IPS-20b (cell line): ENCODE measurements around the gene KLHL29.

Experiments used
- H3K27ac ChIP-seq: one replicate; pipeline ENCODE4 v1.5.1; 2013; ENCODE audit warnings: low read length
- H3K27me3 ChIP-seq: 2 replicates; pipeline ENCODE4 v1.6.1; 2013; ENCODE audit warnings: mild to moderate bottlenecking, low read length, inconsistent platforms; ENCODE audit not compliant: insufficient read depth
- H3K36me3 ChIP-seq: 2 replicates; pipeline ENCODE4 v1.6.1; 2013; ENCODE audit warnings: low read depth, mild to moderate bottlenecking, inconsistent platforms, low read length, moderate library complexity; ENCODE audit not compliant: insufficient read depth
- H3K4me1 ChIP-seq: 2 replicates; pipeline ENCODE4 v1.6.1; 2013; ENCODE audit warnings: mild to moderate bottlenecking, control low read depth, inconsistent platforms, low read length, moderate library complexity; ENCODE audit not compliant: insufficient read depth
- H3K4me3 ChIP-seq: 2 replicates; pipeline ENCODE4 v1.5.1; 2013; ENCODE audit warnings: mild to moderate bottlenecking, low read length, inconsistent platforms
- H3K9ac ChIP-seq: 2 replicates; pipeline ENCODE4 v1.6.1; 2013; ENCODE audit warnings: low read depth, mild to moderate bottlenecking, inconsistent platforms, low read length, moderate library complexity
- H3K9me3 ChIP-seq: 2 replicates; pipeline ENCODE4 v1.6.1; 2013; ENCODE audit warnings: mild to moderate bottlenecking, low read depth, low read length, inconsistent platforms; ENCODE audit not compliant: insufficient read depth

Gene KLHL29

DNA sequence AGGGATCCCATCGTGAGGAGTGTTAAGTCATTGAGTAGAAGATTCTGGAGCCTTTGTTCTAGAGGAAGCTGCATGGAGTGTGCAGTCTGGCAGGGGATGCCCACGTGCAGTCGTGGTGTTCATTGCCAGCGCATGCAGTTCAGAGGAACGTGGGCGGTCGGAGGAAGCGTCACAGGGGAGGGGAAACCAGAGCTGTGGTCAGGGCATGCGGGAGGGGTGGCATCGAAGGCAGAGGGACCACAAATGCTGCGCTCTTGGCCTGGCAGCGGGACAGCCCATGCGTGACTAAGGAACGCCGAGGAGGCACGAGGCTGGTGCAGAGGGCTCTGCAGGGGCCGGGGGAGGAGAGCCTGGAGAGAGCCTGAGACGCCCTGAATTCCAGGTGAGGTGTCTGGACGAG, 141.1 kb downstream of the KLHL29 start:
- no peak overlapping the region for H3K9ac ChIP-seq
- no peak overlapping the region for H3K4me3 ChIP-seq
- no peak overlapping the region for H3K27ac ChIP-seq
- no peaks in the 10 kb centered on the region for H3K9me3 ChIP-seq
- H3K27me3 ChIP-seq: no peaks in the 10 kb centered on the region
- H3K36me3 ChIP-seq: no peaks in the 10 kb centered on the region
- peaks cover 6% of the 10 kb centered on the region; the same call in 1 of the 2 replicates for H3K4me1 ChIP-seq

DNA sequence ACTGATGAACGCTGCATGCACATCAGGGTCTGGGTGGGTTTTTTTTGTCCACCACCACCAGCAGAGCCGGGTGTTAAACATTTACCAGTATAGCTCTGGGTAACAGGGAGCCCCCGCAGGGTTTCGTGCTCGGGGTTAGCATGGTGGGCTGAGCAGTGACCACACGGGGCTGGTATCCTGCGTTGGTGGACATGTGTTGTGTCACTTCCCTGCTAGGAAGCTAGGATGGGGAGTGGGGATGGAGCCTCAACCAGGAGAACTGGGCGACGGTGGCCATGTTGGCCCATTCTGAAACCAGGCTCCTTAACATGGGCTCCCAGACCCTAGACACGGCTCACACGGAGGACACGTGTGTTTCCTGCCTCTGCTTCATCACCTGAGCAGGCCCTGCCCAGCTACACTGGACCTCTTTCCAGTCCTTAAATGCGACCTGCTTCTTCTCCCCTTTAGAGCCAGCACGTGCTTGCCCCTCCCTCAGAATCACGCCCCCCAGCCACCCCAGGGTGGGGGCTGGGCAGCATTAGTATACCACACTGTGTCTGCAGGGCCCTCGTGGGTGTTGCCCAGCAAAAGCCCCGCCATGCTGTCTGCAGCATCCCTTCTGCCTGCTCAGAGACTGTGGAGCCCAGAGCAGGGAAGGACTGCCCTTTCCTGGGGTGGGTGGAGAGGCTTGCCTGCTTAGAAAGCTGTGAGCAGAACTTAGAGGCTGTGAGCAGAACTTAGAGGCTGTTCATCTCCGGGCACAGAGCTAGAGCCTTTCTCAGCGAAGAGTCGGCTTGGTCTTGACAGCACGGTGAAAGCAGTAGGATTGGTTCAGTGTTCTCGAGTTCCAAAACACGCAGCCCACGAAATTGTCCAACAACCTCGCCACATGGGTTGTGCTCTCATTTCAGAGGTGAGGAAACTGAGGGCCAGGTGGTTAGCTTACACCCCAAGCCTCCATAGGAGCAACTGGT, 142.1 kb downstream of the KLHL29 start:
- peaks cover 6% of the 10 kb centered on the region; the same call in 1 of the 2 replicates for H3K4me1 ChIP-seq

DNA sequence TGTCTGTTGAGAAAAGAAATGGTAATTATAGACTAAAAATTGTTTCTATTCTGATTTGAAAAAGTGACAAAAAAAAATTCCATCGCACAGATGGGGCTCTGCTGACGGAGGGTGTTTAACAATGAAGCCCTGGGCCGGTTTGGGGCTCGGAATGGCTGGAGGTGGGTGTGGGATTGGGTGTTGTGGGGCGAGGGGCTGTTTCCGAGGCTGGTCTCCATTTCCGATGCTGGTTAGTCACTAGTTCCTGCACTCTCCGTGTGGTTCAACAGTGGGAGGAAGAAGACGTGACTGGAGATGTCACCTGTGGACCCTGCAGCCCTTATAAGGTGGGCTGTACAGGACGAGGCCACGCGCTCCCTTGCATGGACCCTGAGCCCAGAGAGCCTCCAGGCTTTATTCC, 143.2 kb downstream of the KLHL29 start:
- no peak overlapping the region for H3K27ac ChIP-seq
- H3K36me3 ChIP-seq: no peaks in the 10 kb centered on the region
- H3K27me3 ChIP-seq: no peaks in the 10 kb centered on the region
- H3K9ac ChIP-seq: no peak overlapping the region
- no peak overlapping the region for H3K4me3 ChIP-seq
- peaks cover 15% of the 10 kb centered on the region; the same call in 1 of the 2 replicates for H3K4me1 ChIP-seq
- no peaks in the 10 kb centered on the region for H3K9me3 ChIP-seq

More for the DNA sequence above, 142.1 kb downstream of the KLHL29 start:
- H3K9me3 ChIP-seq: no peaks in the 10 kb centered on the region
- H3K36me3 ChIP-seq: no peaks in the 10 kb centered on the region
- no peak overlapping the region for H3K9ac ChIP-seq
- H3K4me3 ChIP-seq: no peak overlapping the region
- no peak overlapping the region for H3K27ac ChIP-seq
- no peaks in the 10 kb centered on the region for H3K27me3 ChIP-seq

DNA sequence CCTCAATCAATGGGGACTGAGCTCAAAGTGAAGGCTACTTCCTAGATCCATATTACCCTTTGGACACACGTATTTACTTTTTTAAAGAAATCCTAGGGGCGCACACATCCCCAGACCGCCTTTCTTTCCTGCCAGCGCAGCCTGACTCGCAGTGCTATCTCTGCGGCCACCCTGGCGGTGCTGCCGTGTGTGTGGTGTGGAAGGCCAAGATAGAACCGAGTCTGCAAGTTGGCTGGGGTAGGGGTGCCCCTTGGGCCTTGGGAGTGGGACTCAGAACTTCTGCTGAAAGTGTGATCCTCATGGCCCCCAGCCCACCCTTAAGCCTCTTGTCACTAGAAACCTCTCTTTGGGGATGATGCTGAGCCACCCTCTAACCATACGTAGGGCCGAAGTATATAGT, 143.7 kb downstream of the KLHL29 start:
- no peaks in the 10 kb centered on the region for H3K9me3 ChIP-seq
- no peaks in the 10 kb centered on the region for H3K36me3 ChIP-seq
- H3K4me1 ChIP-seq: peaks cover 20% of the 10 kb centered on the region; the same call in 1 of the 2 replicates
- H3K27ac ChIP-seq: no peak overlapping the region
- H3K4me3 ChIP-seq: no peak overlapping the region
- no peaks in the 10 kb centered on the region for H3K27me3 ChIP-seq
- H3K9ac ChIP-seq: no peak overlapping the region

DNA sequence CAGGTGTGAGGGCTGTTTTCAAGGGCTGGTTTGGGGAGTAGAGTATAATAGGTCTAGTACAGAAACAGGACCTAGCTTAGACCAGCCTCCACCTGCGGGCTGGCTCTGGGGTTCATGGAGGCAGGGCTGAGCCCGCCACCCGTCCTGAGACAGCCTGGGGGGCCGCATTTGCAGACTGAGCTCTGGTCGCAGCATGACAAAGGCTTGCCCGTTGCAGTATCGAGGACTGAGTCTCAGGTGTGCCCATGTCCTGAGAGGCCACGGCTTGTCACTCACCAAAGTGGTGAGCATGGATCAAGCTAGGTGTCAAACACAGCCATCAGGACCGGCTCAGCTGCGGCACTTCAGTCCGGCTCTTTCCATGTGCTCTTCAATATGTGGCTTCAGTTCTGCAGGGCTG, 144.7 kb downstream of the KLHL29 start:
- no peaks in the 10 kb centered on the region for H3K9me3 ChIP-seq
- H3K27me3 ChIP-seq: no peaks in the 10 kb centered on the region
- no peaks in the 10 kb centered on the region for H3K36me3 ChIP-seq
- no peak overlapping the region for H3K4me3 ChIP-seq
- no peak overlapping the region for H3K27ac ChIP-seq
- H3K4me1 ChIP-seq: peaks cover 27% of the 10 kb centered on the region; the same call in 1 of the 2 replicates
- H3K9ac ChIP-seq: no peak overlapping the region

DNA sequence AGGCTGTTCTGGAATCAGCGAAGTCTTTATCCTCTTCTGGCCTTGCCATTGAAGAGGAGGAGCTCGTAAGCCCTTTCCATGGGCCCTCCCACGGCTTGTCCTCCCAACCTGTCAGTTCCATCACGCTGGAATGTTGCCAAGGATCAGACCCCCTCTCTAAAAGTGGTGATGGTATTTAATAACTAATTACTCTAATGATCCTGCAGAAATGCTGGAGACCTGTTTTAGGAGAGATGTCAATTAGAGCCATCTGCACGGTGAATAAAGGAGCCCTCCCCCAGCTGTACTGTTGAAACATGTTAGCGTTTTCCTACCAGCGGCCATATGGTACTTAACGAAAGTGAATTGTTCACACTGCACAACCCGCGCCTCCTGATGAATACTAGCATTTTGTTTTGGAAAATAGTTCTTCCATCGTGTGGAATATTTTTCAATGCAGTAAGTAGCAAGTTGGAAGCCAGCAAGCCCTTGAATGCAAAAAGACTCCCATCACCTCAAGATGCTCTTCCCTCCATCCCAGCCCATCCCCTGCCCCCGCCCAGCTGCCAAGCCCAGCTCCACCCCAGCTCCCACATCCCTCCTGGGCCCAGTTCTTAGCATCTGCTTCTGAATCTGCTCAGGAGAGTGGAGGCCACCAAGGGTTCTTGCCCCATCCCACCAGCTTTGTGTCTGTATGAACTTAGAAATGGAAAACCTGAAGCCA, 145.4 kb downstream of the KLHL29 start:
- no peak overlapping the region for H3K9ac ChIP-seq
- no peak overlapping the region for H3K4me3 ChIP-seq
- H3K27ac ChIP-seq: no peak overlapping the region
- peaks cover 24% of the 10 kb centered on the region; the same call in 1 of the 2 replicates for H3K4me1 ChIP-seq
- H3K36me3 ChIP-seq: no peaks in the 10 kb centered on the region
- H3K9me3 ChIP-seq: no peaks in the 10 kb centered on the region
- H3K27me3 ChIP-seq: no peaks in the 10 kb centered on the region

DNA sequence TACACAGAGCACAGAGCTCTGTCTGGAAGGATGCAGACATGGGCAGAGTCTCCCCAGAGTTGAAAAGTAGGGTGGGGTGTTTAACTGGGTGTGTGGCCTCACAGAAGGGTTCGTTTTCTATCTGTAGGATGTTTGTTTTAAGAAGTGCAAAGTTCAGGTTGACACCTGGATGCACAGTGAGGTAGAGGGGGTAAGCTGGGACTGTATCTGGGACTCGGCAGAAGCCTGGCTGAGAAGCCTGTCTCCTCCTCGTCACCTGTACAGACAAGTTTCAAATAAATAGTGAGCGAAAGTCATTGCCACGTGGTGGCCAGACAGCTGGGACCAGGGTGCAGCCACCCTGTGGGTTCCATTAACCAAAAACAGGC, 145.9 kb downstream of the KLHL29 start:
- Histone ChIP-seq H3K9ac (no peak overlapping the region), H3K4me3 (no peak overlapping the region), H3K27me3 (no peaks in the 10 kb centered on the region)

DNA sequence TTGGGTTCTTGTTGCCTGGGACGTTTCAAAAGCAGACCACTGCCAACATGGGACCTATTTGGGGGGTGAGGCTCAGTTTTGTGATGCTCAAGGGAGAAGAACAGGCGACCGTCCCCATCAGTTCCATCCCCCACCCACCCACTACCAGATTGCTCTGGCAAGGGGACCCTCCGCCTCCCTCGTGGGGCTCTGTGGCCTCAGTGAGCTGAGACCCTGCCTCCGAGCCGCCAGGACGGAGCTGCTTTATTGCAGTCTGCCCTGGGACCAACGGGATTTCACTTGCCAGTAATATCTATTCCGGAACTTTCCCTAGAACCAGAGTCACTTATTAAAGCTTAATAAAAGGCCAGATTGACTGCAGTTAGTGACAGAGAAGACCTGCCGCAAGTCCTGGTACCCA, 146.3 kb downstream of the KLHL29 start:
- H3K4me1 ChIP-seq: peaks cover 24% of the 10 kb centered on the region; the same call in 1 of the 2 replicates
- H3K27ac ChIP-seq: no peak overlapping the region
- no peaks in the 10 kb centered on the region for H3K27me3 ChIP-seq
- H3K36me3 ChIP-seq: no peaks in the 10 kb centered on the region
- no peak overlapping the region for H3K9ac ChIP-seq
- H3K4me3 ChIP-seq: no peak overlapping the region
- no peaks in the 10 kb centered on the region for H3K9me3 ChIP-seq

More for the DNA sequence above, 145.9 kb downstream of the KLHL29 start:
- no peaks in the 10 kb centered on the region for H3K9me3 ChIP-seq
- peaks cover 24% of the 10 kb centered on the region; the same call in 1 of the 2 replicates for H3K4me1 ChIP-seq
- no peak overlapping the region for H3K27ac ChIP-seq
- no peaks in the 10 kb centered on the region for H3K36me3 ChIP-seq

DNA sequence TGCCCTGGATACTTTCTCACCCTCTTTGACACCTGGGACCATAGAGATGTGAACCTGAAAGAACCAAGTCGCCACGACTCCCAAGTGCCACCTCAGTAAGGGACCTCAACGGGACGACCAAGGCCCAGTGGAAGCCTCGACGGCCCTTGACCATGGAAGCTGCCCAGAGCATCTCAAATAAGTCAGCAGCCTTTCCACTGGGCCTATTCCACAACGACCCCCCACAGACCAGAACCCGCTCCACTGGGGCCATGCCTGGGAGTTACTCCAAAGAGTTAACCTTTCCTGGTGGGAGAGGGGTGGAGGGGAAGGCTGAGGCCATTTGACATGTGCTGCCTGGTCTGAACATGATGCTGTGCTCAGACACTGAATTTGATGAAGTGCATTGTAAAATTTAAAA, 146.9 kb downstream of the KLHL29 start:
- H3K27ac ChIP-seq: no peak overlapping the region
- H3K4me1 ChIP-seq: peaks cover 24% of the 10 kb centered on the region; the same call in 1 of the 2 replicates
- H3K36me3 ChIP-seq: no peaks in the 10 kb centered on the region
- no peak overlapping the region for H3K9ac ChIP-seq
- no peak overlapping the region for H3K4me3 ChIP-seq
- no peaks in the 10 kb centered on the region for H3K9me3 ChIP-seq
- H3K27me3 ChIP-seq: no peaks in the 10 kb centered on the region

DNA sequence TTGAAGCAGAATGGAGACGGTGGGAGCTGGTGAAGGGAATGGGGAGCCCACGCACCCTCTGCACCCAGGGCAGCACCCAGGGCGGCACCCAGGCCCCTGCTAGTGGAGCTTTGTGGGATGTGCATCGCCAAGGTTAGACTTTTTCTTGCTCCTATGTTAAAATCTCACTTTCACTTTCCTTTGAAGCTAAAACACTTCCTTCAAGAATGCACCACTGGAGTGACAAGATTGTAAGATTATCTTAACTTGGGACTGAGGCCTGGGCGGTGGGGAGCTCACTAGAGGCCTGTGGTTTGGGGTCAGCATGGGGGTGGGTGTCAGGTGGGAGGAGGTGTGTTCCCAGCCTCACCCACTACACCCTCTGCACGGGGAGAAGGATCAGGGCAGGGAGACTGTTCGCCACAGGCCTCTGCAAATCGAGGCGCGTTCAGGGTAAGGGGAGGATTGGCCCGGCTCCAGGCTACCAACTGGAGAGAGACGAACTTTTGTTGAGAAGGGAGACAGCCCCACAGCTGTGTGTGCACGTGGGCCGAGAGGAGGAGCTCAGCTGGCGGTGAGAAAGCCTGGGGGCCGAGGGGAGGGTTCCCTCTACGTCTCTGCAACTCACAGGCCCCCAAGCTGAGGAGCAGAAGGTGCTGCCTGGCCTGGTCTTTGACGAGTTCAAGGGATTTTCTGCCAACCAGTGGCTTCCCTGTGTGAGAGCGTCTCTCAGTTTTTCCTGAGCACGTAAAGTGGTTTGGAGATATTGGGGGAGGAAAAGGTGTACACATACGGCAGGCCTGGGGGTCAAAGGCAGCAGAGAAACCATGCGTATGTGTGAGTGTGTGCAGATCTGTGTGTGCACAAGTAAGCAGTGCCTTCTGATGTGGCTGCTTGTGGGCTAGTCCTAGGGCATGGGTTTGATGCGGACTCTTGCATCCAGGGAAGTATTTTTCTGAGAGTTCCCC, 147.7 kb downstream of the KLHL29 start:
- Histone ChIP-seq H3K36me3 (no peaks in the 10 kb centered on the region), H3K9me3 (no peaks in the 10 kb centered on the region), H3K4me3 (no peak overlapping the region), H3K4me1 (peaks cover 24% of the 10 kb centered on the region; the same call in 1 of the 2 replicates), H3K9ac (no peak overlapping the region), H3K27ac (no peak overlapping the region), H3K27me3 (no peaks in the 10 kb centered on the region)

DNA sequence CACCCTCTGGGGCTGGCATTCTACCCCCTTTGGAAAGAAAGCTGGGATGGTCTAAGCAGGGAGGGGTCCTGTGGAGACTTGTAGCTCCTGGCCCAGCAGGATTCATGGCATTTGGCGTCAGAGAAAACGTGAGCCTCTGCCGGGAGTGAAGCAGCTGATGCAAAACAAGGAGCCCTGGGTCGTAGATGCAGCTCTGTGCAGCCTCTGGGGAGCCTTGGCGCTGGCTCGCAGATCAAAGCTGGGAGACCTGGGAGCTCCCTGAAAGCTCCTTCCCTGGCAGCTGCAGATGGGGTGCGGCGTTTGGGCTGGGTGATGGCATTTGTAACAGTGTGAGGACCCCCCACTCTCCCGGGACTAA, 148.3 kb downstream of the KLHL29 start:
- Histone ChIP-seq H3K27me3 (no peaks in the 10 kb centered on the region), H3K9me3 (no peaks in the 10 kb centered on the region), H3K9ac (no peak overlapping the region), H3K4me1 (peaks cover 24% of the 10 kb centered on the region; the same call in 1 of the 2 replicates), H3K36me3 (no peaks in the 10 kb centered on the region), H3K27ac (no peak overlapping the region), H3K4me3 (no peak overlapping the region)
